AG09309 (cell line): ENCODE measurements around the gene APOBEC3G.

Experiments used
- DNase-seq: peaks from one replicate; pipeline ENCODE4 v3.0.0-alpha.2; 2010; ENCODE audit warnings: low read depth
- H3K4me3 ChIP-seq: 2 replicates; pipeline ENCODE4 v1.5.1; 2011; ENCODE audit warnings: mild to moderate bottlenecking, low read depth, low read length, moderate library complexity; ENCODE audit not compliant: control insufficient read depth
- CTCF ChIP-seq: IDR thresholded peaks from 2 replicates; pipeline ENCODE4 v1.5.1; 2011; ENCODE audit warnings: mild to moderate bottlenecking, low read depth, low read length, inconsistent platforms; ENCODE audit not compliant: insufficient read depth, control insufficient read depth; ENCODE audit errors: missing control alignments

The APOBEC3G gene

GRCh38 chr22:39103431-39103830 is 26.4 kb downstream of the APOBEC3G start:
- no peak for DNase-seq
- no peak overlapping the region for H3K4me3 ChIP-seq
- no peak for TF ChIP-seq CTCF

GRCh38 chr22:39106326-39106725 is 29.3 kb downstream of the APOBEC3G start:
- TF ChIP-seq CTCF: no peak

GRCh38 chr22:39108487-39108886 is 31.4 kb downstream of the APOBEC3G start:
- no peak overlapping the region for H3K4me3 ChIP-seq
- no peak for DNase-seq
- TF ChIP-seq CTCF: no peak

More at GRCh38 chr22:39106326-39106725, 29.3 kb downstream of the APOBEC3G start:
- H3K4me3 ChIP-seq: no peak overlapping the region
- DNase-seq: no peak

- TF ChIP-seq CTCF: no peak
- DNase-seq: no peak
- H3K4me3 ChIP-seq: no peak overlapping the region
Measured at GRCh38 chr22:39109361-39109760, 32.3 kb downstream of the APOBEC3G start.

DNA sequence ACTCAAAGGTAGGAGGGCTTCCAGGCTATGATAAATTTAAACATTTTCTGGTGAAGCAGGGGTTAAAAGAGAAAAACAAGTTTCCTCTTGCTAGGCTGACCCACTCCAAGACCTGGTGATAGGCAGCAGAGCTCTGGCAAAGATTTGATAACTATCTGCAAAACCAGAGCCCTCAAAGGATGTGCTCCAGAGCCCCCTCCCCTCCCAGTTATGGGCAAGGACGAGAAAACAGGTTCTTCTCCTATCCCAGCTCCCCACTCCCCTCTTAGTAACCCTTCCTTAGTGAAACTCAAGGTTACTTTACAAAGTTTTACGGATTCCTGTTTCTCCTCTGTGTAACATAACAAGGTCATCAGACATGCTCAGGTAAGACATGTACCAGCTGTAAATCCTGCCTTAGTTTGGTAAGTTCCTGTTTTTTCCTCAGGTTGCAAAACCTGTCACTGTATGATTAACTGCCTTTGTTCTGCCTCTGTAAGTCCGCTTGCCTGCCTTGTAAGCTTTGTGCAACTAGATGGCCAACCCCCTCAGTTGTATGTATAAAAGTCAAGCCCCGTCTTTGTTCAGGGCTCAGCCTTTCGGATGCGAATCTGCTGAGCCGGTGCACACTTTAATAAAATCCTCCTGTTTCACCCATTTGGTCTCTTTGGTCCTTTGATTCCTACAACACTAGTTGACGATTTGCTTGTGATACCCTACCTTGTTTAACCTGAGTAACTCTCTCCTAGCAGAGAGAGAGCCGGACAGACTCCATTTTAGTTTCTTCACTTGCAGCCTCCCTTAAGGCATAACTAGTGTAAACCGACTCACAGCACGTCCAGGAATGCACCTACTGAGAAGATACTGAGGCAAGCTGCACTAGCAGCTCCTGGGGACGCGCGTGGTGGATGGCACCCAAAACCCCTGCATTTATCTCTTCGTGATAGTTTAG is 33.8 kb downstream of the APOBEC3G start:
- TF ChIP-seq CTCF: no peak
- DNase-seq: no peak
- no peak overlapping the region for H3K4me3 ChIP-seq

DNA sequence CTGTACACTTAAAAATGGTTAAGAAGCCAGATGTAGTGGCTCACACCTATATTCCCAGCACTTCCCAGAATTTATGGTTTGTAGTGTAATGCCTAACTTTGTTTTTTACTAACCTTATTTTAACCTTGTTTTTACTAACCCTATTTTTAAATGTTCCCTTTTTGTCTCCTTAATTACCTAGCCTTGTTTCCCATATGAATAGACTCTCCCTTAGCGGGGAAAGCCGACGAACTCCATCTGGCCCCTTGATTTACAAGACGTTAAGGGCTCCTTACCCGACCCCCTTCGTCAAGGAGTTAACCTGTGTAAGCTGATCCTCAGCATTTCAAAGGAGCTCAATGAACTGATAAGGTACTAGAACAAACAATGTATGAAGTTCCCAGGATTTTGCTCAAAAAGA is 37.0 kb downstream of the APOBEC3G start:
- no peak for TF ChIP-seq CTCF
- no peak overlapping the region for H3K4me3 ChIP-seq
- no peak for DNase-seq
